ENCODE results near the gene SORBS1.

SORBS1 gene

DNA sequence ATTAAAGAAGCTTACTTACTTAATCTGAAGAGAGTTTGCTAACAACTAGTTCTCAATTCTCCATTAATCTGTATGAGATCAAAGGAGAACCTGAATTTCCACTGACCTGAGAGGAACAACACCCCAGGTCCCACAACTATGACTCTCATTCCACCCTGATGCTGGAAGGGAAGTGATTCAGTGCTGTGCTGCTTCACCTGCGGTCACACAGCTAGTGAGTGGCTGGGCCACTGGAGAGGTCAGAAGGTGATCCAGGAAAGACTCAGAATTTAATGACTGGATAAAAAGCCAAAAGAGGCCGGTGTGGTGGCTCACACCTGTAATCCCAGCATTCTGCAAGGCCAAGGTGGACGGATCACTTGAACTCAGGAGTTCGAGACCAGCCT lies 23.6 kb downstream of the SORBS1 start:
- Mint-ChIP-seq H3K9me3 (no peaks in the 10 kb centered on the region), H3K27me3 (peaks cover 10% of the 10 kb centered on the region), H3K4me3 (no peak overlapping the region), H3K36me3 (no peaks in the 10 kb centered on the region), H3K4me1 (no peaks in the 10 kb centered on the region), H3K27ac (no peak overlapping the region)
- ATAC-seq = no peak

DNA sequence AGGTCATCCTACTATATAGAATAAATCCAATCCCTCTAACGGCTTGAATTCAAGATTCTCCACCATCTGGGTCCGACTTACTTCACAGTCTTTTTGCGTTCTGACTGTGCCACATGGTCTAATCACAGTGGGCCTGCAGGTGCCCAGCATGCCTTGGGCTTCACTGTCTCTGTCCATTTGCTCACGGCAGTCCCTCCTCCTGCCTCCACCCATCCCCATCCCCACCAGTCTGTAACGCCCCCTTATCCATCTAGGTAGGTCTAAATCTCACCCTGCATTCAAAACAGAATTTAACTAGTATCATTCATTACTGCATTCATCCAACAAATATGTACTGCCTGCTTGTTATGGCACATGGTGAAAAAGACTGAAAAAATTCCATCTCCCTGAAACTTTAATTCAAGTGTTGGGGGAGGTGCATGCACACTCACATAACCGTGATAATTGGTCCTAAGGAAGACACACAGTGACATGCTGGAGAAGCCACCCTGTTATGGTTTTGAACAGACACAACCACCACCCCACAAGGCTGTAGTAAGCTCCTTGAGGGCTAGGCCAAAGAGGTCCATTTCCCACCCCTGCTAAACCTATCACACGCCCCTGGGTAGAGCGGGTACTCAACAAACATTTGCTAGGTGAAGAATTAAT lies 24.2 kb downstream of the SORBS1 start:
- H3K27ac Mint-ChIP-seq = no peak overlapping the region
- H3K4me1 Mint-ChIP-seq = peaks cover 4% of the 10 kb centered on the region
- H3K36me3 Mint-ChIP-seq = no peaks in the 10 kb centered on the region
- H3K9me3 Mint-ChIP-seq = no peaks in the 10 kb centered on the region
- ATAC-seq = no peak
- no peak overlapping the region for H3K4me3 Mint-ChIP-seq
- H3K27me3 Mint-ChIP-seq = peaks cover 8% of the 10 kb centered on the region

DNA sequence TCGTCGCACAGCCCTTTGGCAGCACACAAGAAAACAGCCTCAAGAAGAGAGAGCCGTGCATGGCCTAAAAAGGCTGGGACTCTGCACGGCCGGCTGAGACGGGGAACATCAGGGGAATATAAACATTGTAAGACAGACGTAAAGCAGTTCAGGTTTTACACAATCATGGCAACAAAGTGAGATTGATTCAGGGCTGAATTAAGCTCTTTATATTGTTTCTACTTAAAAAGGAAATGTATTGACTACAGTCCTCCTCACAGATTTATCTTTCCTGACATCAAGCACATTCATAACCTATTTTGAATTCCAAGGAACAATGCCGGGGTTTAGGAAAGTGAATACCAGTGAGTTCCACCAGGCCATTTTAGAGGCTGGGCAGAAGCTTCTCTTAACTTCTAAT lies 25.2 kb downstream of the SORBS1 start:
- no peaks in the 10 kb centered on the region for H3K27me3 Mint-ChIP-seq
- H3K4me3 Mint-ChIP-seq = no peak overlapping the region
- H3K4me1 Mint-ChIP-seq = peaks cover 6% of the 10 kb centered on the region
- no peaks in the 10 kb centered on the region for H3K9me3 Mint-ChIP-seq
- no peaks in the 10 kb centered on the region for H3K36me3 Mint-ChIP-seq
- no peak overlapping the region for H3K27ac Mint-ChIP-seq
- ATAC-seq = no peak

DNA sequence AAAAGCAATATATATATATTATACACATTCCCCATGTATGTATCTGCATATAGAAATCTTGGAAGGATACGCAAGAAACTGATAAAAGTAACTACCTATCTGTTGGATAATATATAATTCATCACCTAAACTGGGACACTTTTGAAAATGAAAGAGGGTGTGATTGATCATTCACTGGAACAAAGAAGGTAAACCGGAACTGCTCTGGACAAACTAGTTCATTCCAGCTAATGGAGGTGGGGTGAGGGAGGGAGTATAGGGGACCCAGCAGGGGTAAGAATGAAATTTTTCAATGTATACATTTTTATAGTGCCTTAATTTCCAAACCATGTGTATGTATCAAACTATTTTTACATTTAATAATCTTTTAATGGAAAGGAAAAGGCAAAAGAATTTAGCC lies 25.6 kb downstream of the SORBS1 start:
- Mint-ChIP-seq H3K27me3 (no peaks in the 10 kb centered on the region), H3K36me3 (no peaks in the 10 kb centered on the region), H3K4me1 (peaks cover 6% of the 10 kb centered on the region), H3K9me3 (no peaks in the 10 kb centered on the region), H3K4me3 (no peak overlapping the region), H3K27ac (no peak overlapping the region)
- no peak for ATAC-seq

DNA sequence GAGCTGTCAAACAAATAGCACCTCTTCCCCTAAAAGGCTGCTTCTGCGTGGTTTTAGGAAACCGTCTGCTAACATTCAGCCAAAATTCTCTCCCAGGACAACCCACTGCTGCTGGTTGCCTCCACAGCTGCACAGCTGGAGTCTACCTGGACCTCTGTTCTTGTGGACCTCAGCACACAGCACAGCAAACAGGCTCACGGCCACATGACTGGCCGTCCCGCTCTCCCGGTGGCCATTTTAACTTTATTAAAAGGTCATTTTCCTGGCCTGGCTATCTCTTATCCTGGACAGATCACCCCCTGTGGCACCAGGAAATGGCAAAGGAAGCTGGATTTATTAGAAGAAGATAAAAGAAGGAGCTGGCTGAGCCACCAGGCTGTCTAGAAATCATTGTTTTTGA lies 27.6 kb downstream of the SORBS1 start:
- Mint-ChIP-seq H3K9me3 (no peaks in the 10 kb centered on the region), H3K4me3 (no peak overlapping the region), H3K4me1 (peaks cover 6% of the 10 kb centered on the region), H3K36me3 (no peaks in the 10 kb centered on the region), H3K27me3 (no peaks in the 10 kb centered on the region), H3K27ac (no peak overlapping the region)
- no peak for ATAC-seq

DNA sequence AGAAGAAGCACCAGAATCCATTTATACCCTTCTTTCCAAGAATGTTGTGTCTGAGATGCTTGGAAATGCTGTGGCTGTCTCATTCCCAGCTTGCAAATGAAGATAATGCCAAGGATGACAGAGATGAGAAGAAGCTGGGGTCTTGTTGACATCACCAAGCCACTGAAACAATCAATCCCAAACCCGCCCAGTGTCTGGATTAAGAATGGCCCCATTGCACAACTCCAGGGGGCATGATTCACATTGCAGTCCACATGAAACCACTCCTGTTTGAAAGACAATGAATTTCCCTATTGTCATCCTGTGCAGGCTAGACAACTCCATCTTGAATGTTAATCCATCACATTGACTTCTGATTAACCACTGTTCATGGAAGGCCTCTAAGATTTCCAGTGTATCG lies 28.6 kb downstream of the SORBS1 start:
- Mint-ChIP-seq H3K4me1 (peaks cover 6% of the 10 kb centered on the region), H3K36me3 (no peaks in the 10 kb centered on the region), H3K4me3 (no peak overlapping the region), H3K27ac (no peak overlapping the region), H3K9me3 (no peaks in the 10 kb centered on the region), H3K27me3 (peaks cover 6% of the 10 kb centered on the region)
- no peak for ATAC-seq

DNA sequence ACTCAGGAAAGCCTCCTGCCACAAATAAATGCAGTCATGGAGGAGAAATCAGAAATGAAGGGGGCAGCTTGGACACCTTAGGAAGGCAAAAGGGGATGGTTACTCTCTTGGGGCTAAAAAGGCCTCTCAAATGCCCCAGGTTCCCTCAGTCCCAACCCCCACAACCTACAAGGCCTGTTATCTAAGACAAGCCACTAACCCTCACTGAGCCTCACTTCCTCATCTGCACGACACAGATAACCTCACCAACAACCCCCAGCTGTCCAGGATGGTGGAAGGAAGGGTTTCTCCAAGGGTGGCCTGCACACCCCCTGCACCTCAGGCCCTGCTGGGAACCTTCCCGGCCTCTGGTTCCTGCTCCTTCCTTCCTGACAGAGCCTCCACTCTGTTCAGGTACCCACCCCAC lies 29.2 kb downstream of the SORBS1 start:
- Mint-ChIP-seq H3K9me3 (no peaks in the 10 kb centered on the region), H3K36me3 (no peaks in the 10 kb centered on the region), H3K27ac (no peak overlapping the region), H3K4me3 (no peak overlapping the region), H3K27me3 (peaks cover 9% of the 10 kb centered on the region), H3K4me1 (peaks cover 6% of the 10 kb centered on the region)
- peak; percentile 66 for ATAC-seq

DNA sequence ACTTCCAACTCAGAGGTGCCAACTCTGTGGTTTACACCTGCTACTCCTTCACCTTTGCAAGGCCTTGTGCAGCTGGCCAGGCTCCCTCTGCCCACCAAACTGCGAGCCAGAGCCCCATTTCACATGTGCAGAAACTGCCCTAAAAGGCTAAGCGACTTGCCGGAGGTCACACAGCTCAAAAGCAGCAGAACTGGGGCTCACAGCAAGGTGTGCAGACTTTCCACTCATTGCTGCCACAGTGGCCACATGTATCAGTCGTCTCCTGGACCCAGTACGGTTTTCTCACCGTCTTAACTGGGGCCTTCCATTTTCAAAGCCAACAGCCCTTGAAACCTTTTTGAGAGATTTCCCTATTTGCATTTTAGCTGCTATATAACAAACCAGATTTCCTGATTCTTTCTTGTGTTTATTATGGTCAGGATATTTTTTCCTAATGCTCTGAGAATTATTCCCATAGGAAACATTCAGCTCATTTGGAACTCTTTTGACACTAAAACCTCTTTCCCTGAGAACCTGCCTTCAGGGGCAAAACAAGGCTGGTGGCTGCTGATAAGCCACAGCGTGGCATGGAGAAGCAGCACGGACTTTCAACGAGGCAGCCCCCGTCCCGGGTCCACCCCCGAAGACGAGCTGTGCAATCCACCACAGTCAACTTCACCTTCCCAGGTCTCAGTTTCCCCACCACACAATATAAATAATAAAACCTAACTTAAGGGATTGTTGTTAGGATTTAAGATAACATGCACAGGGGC lies 29.9 kb downstream of the SORBS1 start:
- H3K27ac Mint-ChIP-seq = no peak overlapping the region
- no peaks in the 10 kb centered on the region for H3K36me3 Mint-ChIP-seq
- H3K9me3 Mint-ChIP-seq = no peaks in the 10 kb centered on the region
- H3K27me3 Mint-ChIP-seq = peaks cover 9% of the 10 kb centered on the region
- no peak for ATAC-seq
- H3K4me3 Mint-ChIP-seq = no peak overlapping the region
- H3K4me1 Mint-ChIP-seq = peaks cover 6% of the 10 kb centered on the region

DNA sequence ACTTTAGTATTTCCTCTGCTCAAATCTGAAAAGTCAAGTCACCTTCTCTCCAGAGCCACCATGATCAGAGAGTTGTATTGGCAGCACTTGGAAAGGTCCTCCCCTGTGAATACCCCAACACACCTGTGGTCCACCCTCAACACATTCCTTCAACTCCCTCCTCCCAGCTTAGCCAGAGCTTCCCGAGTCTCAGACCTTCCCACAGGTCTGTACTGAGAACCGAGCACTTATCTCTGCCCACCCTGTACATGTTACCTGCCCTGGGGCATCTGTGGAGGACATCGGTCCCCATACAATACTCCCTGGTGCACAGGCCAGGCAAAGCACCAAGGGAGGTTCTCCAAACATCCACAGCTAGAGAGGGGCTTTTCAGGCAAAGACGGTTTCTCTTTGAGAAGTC lies 30.6 kb downstream of the SORBS1 start:
- H3K27me3 Mint-ChIP-seq = peaks cover 9% of the 10 kb centered on the region
- H3K4me3 Mint-ChIP-seq = no peak overlapping the region
- H3K9me3 Mint-ChIP-seq = no peaks in the 10 kb centered on the region
- no peak overlapping the region for H3K27ac Mint-ChIP-seq
- H3K36me3 Mint-ChIP-seq = no peaks in the 10 kb centered on the region
- peaks cover 6% of the 10 kb centered on the region for H3K4me1 Mint-ChIP-seq
- ATAC-seq = no peak

DNA sequence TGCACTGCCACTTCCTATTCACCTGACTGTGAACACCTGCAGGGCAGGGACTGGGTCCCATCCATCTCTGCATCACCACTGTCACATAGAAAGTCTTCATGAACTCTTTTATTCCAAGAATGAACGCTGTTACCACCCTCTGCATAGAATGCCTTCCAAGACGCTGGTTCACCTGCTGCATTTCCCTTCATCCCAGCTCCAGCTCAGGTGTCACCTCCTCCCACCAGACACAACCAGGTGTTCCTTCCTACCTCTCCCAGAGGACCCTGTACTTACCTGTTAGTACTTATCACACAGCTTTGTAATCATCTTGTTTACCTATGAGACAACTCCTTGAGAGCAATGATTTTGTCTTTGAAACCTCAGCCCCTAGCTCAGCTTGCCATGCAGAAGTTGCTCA lies 31.1 kb downstream of the SORBS1 start:
- no peak for ATAC-seq
- H3K9me3 Mint-ChIP-seq = no peaks in the 10 kb centered on the region
- no peak overlapping the region for H3K4me3 Mint-ChIP-seq
- peaks cover 9% of the 10 kb centered on the region for H3K27me3 Mint-ChIP-seq
- H3K4me1 Mint-ChIP-seq = peaks cover 6% of the 10 kb centered on the region
- H3K36me3 Mint-ChIP-seq = no peaks in the 10 kb centered on the region
- H3K27ac Mint-ChIP-seq = no peak overlapping the region

DNA sequence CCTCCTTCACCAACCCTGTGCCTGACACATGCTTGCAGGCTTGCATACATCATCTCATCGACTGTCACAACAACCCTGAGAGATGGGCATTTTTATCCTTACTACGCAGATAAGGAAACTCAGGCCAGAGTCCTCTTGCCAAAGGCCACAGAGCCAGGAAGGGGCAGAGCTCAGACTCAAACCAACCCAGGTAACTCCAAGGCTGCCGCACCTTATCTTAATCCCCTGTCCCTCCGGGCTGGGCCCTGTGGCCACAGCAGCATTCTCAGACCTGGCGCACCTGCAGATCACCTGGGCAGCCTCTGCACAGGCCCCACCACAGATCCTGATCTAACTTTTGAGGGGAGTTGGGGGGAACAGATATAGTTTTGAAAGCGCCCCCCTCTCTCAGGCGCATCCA lies 35.1 kb downstream of the SORBS1 start:
- Mint-ChIP-seq H3K27ac (no peak overlapping the region), H3K9me3 (no peaks in the 10 kb centered on the region), H3K27me3 (peaks cover 9% of the 10 kb centered on the region), H3K4me3 (no peak overlapping the region), H3K4me1 (no peaks in the 10 kb centered on the region), H3K36me3 (no peaks in the 10 kb centered on the region)
- no peak for ATAC-seq

DNA sequence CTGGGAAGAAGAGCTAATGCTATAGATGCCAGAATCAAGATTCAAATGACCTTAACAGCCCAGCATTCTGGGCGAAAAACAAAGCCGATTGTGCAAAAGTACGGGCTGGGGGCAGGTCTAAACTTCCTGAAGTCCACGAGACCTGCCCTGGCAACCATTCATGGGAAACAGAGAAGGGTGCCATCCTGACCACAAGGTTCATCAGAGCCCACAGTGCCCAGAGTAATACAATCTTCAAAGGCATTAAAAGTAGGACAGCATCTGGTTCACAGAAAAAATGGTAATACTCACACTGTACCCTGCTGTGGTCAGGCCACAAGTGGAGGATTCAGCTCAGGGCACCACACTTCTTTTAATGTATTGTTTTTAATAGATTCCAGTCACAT lies 36.1 kb downstream of the SORBS1 start:
- Mint-ChIP-seq H3K4me3 (no peak overlapping the region), H3K27me3 (peaks cover 9% of the 10 kb centered on the region), H3K4me1 (no peaks in the 10 kb centered on the region), H3K9me3 (no peaks in the 10 kb centered on the region), H3K36me3 (no peaks in the 10 kb centered on the region), H3K27ac (no peak overlapping the region)
- ATAC-seq = no peak

DNA sequence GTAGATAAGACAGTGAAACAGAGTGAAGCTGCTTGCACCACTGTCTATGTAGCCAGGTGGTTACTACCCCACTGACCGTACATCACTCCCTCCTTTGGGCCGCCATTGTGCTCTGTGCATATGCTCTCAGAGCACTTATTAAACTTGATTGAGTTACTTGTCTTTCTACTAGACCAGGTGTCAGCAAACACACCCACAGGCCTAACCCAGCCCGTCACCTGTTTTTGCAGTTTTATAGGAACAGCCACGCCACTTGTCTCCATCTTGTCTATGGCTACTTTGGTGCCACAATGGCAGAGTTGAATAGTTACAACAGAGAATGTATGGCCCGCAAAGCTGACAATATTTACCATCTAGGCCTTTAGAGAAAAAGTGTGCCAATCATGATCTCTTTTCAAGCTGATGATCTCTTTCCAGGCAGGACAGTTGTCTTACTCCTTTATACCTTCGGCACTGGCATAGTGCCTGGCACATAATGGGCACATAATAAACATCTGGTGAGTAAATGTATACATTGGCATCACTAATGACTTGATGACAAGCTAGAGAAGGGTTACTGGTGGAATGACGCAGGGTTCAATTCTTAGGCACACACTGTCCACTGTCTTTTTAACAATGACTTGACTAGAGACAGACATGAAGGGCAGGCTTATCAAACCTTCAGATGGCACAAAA lies 36.7 kb downstream of the SORBS1 start:
- Mint-ChIP-seq H3K27ac (no peak overlapping the region), H3K4me1 (no peaks in the 10 kb centered on the region), H3K9me3 (no peaks in the 10 kb centered on the region), H3K36me3 (no peaks in the 10 kb centered on the region), H3K27me3 (peaks cover 9% of the 10 kb centered on the region), H3K4me3 (no peak overlapping the region)
- no peak for ATAC-seq

DNA sequence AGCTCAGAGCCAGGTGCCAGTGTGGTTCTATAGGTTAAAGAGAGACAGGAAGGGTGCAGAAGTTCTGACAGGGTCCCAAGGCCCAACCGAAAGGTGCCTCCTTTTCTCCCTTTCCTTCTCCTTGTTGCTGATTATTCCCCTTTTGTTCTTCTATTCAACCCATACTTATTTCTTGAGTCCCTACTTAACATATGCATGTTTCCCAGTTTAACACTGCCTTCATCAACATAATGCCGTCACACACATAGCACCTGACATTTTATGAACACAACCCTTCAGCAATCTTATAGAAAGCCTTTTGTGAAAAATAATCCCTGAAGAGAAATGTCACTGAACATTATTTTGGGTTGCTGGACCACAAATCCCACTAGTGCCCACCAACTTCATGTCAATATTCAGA lies 39.1 kb downstream of the SORBS1 start:
- ATAC-seq = no peak
- H3K27ac Mint-ChIP-seq = no peak overlapping the region
- H3K36me3 Mint-ChIP-seq = no peaks in the 10 kb centered on the region

DNA sequence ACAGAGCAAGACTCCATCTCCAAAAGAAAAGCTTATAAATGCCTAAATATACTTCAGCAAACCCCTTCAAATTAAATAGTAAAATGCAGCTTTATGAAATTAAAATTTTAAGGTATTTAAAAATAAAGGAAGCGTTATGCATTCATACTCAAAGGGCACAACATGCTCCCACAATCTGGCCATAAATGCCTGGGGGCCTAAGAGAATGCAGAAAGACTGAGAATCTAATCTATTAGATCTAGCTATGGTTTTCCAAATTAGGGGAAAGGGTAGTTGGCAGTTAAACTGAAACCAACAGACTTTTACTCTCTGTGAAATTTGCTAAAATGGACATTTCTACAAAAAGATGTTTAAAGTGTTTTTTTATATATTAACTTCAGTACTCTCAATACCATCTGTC lies 40.6 kb downstream of the SORBS1 start:
- no peaks in the 10 kb centered on the region for H3K27me3 Mint-ChIP-seq
- H3K27ac Mint-ChIP-seq = no peak overlapping the region
- ATAC-seq = no peak
- no peaks in the 10 kb centered on the region for H3K9me3 Mint-ChIP-seq
- H3K4me1 Mint-ChIP-seq = no peaks in the 10 kb centered on the region
- no peak overlapping the region for H3K4me3 Mint-ChIP-seq
- H3K36me3 Mint-ChIP-seq = no peaks in the 10 kb centered on the region

More for the DNA sequence above, 39.1 kb downstream of the SORBS1 start:
- no peaks in the 10 kb centered on the region for H3K27me3 Mint-ChIP-seq
- no peaks in the 10 kb centered on the region for H3K4me1 Mint-ChIP-seq
- no peak overlapping the region for H3K4me3 Mint-ChIP-seq
- H3K9me3 Mint-ChIP-seq = no peaks in the 10 kb centered on the region

All from stimulated activated memory B cell treated with anti-CD40 and anti-IgM and Interleukin-4, amounts not matched to agents 10 μg/mL and 1 μg/mL and 100 μg/mL, for 72 hours (primary cell).